ENCODE results near the gene ANK3.

Gene ANK3

GRCh38 chr10:60280475-60280874 is 109.2 kb downstream of the ANK3 start:
- DNase-seq (ENCODE audit: low spot score) = no peak

DNA sequence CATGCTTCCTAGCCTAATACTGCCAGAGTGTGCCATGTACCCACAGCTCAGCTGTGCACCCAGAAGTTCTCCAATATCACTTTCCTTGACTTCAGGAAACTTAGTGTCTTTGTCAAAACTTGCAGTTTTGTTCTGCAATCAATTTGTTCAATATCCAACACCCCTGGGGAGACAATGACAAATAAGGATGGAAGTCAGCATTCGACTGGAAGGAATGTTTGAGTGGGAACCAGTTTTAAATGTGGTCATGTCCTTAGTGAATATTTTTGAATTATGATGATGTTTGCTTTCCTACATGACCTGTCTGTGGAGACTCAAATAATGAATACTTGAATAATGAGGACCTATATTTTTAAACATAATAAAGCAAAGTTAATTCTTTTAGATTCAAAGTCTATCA is 112.0 kb downstream of the ANK3 start:
- no peak for DNase-seq (ENCODE audit: low spot score)

DNA sequence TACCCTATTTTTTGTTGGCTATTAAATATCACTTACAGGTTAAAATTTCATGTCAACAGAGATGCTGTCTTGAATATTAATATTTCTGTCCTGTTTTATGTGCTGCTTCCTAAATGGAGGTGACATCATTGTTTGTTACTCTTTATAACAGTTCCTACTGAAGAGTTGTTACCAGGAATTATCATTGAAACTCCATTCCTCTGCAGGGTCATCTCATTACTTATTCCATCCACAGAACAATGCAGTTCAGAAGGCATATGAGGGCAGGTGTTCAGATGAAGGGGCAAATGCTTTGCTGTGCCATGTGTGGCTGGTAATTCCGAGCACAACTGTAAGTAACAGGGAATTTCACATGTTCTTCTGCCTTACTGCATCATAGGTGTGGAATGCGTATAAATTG is 113.4 kb downstream of the ANK3 start:
- DNase-seq (ENCODE audit: low spot score) = no peak

DNA sequence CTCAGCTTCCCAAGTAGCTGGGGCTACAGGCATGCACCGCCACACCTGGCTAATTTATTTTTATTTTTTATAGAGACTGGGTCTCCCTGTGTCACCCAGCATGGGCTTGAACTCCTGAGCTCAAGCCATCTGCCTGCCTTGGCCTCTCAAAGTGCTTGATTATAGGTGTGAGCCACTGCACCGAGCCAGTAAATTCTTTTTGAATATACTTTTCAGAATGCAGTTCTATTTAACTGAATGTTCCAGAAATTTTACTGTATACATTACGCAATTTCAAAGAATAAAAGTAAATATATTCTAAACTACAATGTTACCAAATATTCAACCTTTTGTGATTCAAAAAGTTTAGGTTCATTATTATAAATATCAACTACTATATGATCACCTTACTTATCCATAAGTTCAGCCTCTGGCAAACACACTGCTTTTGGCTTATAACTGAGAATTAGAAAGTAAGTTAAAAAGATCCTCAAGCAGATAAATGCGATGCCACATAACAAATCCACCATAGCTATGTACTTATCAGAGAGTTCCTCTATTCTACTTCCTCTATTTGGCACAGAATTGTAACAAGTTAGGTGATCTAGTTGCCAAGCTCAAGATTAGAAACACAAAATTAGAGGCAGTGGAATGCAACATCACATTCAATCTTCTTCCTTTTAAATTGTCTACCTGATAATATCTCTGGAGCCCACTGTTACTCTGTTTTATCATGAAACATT is 118.2 kb downstream of the ANK3 start:
- no peak for DNase-seq (ENCODE audit: low spot score)

- no peak for DNase-seq (ENCODE audit: low spot score)
These were observed 119.2 kb downstream of the ANK3 start for GRCh38 chr10:60270426-60270825.

GRCh38 chr10:60267802-60268201 is 121.9 kb downstream of the ANK3 start:
- no peak for DNase-seq (ENCODE audit: low spot score)

GRCh38 chr10:60266513-60266912 is 123.2 kb downstream of the ANK3 start:
- no peak for DNase-seq (ENCODE audit: low spot score)

DNA sequence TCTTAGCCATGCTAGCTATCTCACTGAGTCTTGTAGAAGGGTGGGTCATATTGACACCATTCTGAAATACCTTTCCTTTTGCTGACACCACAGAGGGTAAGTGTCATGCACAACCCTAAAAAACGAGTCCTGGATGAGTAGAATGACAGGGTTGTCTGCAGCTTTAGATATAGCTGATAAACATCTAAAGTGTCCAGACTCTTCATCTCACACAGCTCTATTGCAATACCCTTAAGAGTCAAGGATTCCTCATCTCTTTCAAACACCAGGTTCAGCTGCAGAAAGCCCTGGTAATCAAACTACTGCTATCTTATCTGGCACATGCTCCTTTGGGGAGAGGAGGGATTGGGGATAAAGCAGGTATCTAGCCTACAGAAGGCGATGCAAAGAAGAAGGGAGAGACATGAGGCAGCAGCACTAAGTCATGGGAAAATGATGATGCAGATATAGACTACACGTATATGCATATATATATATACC is 127.0 kb downstream of the ANK3 start:
- DNase-seq (ENCODE audit: low spot score) = no peak

DNA sequence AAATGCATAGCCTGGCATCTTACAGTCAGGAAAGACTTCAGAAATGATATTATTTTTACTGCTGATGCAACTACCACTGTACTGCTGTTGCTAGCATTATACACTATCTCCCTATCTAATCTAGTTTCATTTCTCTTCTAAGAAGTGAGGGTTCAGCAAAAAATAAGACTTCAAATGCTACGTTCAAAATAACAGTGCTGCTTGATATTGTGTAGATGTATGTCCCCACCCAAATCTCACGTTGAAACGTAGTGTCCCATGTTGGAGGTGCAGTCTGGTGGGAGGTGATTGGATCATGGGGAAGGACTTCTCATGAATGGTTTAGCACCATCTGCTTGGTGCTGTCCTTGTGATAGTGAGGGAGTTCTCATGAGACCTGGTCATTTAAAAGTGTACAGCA is 129.4 kb downstream of the ANK3 start:
- DNase-seq (ENCODE audit: low spot score) = no peak

- DNase-seq (ENCODE audit: low spot score) = no peak
These were observed 131.3 kb downstream of the ANK3 start for GRCh38 chr10:60258429-60258797.

GRCh38 chr10:60257767-60258428 is 131.8 kb downstream of the ANK3 start:
- no peak for DNase-seq (ENCODE audit: low spot score)

- DNase-seq (ENCODE audit: low spot score) = no peak
These were observed 134.9 kb downstream of the ANK3 start for GRCh38 chr10:60254776-60255175.

- DNase-seq (ENCODE audit: low spot score) = no peak
These were observed 136.2 kb downstream of the ANK3 start for GRCh38 chr10:60253484-60253883.

DNA sequence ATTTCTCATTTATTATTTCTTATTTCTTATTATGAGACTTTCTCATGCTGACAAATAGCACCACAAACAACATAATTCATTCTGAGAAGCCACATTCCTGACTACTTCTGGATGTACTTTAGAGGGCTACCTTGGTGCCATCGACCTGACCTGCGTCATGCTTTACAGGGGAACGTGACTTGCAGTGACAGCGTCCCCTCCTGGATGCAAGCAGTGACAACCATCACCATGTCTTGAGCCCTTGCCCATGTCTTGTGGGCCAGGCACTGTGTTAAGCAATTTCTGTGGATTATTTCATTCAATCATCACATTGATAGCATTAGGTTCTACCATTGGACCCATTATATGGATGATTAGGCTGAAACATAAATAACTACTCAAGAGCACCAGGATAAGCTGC is 137.0 kb downstream of the ANK3 start:
- no peak for DNase-seq (ENCODE audit: low spot score)

DNA sequence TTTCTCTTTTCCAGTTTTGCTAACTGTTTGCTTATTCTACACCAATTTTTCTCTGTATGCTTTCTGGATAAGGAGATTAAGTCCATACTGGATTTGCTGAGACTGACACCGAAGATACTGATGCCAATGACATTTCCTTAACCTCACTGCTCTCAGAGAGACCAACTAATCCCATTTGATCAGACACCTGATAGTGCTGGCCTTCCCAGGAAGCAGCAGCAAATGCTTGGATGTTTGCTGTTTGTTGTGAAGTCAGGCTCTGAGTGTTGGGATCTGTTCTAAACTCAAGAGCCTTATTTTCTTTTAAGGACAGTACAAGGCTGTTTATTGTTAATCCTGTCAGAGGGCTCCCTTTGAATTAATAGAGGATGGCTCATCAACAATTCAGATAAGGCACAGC is 143.3 kb downstream of the ANK3 start:
- DNase-seq (ENCODE audit: low spot score) = no peak

DNA sequence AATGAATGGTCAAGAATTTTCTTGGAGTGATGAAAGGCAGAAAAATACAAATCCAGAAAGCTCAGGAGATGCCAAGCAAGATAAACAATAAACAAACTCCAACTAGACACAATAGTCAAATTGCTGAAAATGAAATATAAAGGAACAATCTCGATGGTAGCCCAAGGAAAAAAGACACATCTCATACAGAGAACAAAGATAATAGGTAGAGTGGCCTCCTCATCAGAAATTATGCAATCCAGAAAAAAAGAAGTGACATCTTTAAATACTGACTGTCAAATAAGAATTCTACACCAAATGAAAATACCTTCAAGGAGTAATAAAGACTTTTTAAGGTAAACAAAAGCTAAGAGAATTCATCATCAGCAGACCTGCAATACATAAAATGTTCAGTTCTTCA is 150.4 kb downstream of the ANK3 start:
- no peak for DNase-seq (ENCODE audit: low spot score)

GRCh38 chr10:60238759-60239100 is 150.9 kb downstream of the ANK3 start:
- DNase-seq (ENCODE audit: low spot score) = no peak

GRCh38 chr10:60237977-60238758 is 151.5 kb downstream of the ANK3 start:
- peak; percentile 17 for DNase-seq (ENCODE audit: low spot score)

- DNase-seq (ENCODE audit: low spot score) = no peak
These were observed 152.7 kb downstream of the ANK3 start for GRCh38 chr10:60236869-60237524.

GRCh38 chr10:60235001-60235400 is 154.7 kb downstream of the ANK3 start:
- no peak for DNase-seq (ENCODE audit: low spot score)

DNA sequence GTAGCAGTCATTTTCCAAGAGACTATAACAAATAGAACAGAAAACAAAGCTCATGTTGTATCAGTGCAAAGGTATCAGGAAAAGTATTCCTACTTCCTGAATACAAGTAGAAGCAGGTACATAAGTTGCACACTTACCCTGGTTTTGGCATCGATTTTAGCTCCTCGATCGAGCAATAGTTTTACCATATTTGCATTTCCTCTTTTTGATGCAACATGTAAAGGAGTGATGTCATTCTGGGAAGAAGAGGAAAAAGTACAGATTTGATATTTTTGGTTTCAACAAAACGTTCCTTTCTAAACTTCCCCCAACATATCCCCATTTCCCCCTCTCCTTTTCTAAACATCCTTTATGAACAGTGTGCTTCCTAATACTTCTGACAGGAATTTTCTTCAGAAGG is 155.1 kb downstream of the ANK3 start:
- DNase-seq (ENCODE audit: low spot score) = no peak

GRCh38 chr10:60230892-60231291 is 158.8 kb downstream of the ANK3 start:
- DNase-seq (ENCODE audit: low spot score) = no peak

Data from HuH-7 (cell line).